ENCODE data around the gene CEP63. TPM values are rescaled to one million over a fixed set of nuclear protein-coding genes. Genes with fewer than 3 reads are reported as not detected.

Gene CEP63
- total and polyA plus RNA-seq, 12 donors: 20.1 to 38.8 (median 30.8) TPM

- Histone ChIP-seq H3K4me1 (peaks cover 0 to 15% (median 0%) of the 10 kb centered on the region in 9 donors), H3K9me3 (no peaks in the 10 kb centered on the region), H3K27me3 (peaks cover 0 to 4% (median 0%) of the 10 kb centered on the region in 7 donors), H3K4me3 (no peak overlapping the region), H3K36me3 (no peaks in the 10 kb centered on the region), H3K27ac (peak overlapping the region in 1 of 10 donors; percentile 31)
- no peak for ATAC-seq
- no peak for DNase-seq
- intact Hi-C loops (cut with DNase I): loop anchor here in 2 of 10 donors (5.0 to 10.0 kb wide), 2 partner anchors 905 to 907 kb away; no protein-coding TSS in a partner anchor
- 63 to 69% methylated on average over 2 of the region's 2 CpGs for WGBS, 2 donors
- no peak for TF ChIP-seq CTCF (IDR thresholded peaks at IDR 0.05)
Observed at GRCh38 chr3:134597390-134597970, 111.6 kb downstream of the CEP63 start.

GRCh38 chr3:134598763-134599545, 113.1 kb downstream of the CEP63 start:
- DNase-seq (no peak), ATAC-seq (no peak)
- intact Hi-C loops (cut with DNase I): loop anchor here in 2 of 10 donors (5.0 to 10.0 kb wide), 2 partner anchors 903 to 906 kb away; no protein-coding TSS in a partner anchor
- Histone ChIP-seq H3K27ac (peak overlapping the region in 2 of 10 donors; percentile 14 to 48), H3K27me3 (peaks cover 0 to 4% (median 0%) of the 10 kb centered on the region in 7 donors), H3K9me3 (no peaks in the 10 kb centered on the region), H3K4me1 (peaks cover 0 to 15% (median 0%) of the 10 kb centered on the region in 9 donors), H3K4me3 (no peak overlapping the region), H3K36me3 (no peaks in the 10 kb centered on the region)
- TF ChIP-seq CTCF (IDR thresholded peaks at IDR 0.05): no peak
- 64 to 73% methylated on average over 10 of the region's 10 CpGs for WGBS, 2 donors

GRCh38 chr3:134600206-134600605, 114.3 kb downstream of the CEP63 start:
- 46 to 53% methylated on average over 1 of the region's 1 CpG for WGBS, 2 donors
- no peak for TF ChIP-seq CTCF (IDR thresholded peaks at IDR 0.05)

GRCh38 chr3:134600685-134601463, 115.0 kb downstream of the CEP63 start:
- intact Hi-C loops (cut with DNase I): loop anchor here in 8 of 10 donors (2.0 to 10.0 kb wide), 9 partner anchors 41 to 1296 kb away; no protein-coding TSS in a partner anchor
- H3K4me1 ChIP-seq: peaks cover 0 to 18% (median 0%) of the 10 kb centered on the region in 9 donors
- H3K9me3 ChIP-seq: no peaks in the 10 kb centered on the region
- DNase-seq: peak; percentile 29 to 65
- peak; percentile 35 to 81 (median 74) for ATAC-seq
- peak overlapping the region in 2 of 10 donors; percentile 9 to 16 for H3K4me3 ChIP-seq
- peak; percentile 90 to 98 (median 96) for TF ChIP-seq CTCF (IDR thresholded peaks at IDR 0.05)
- H3K27ac ChIP-seq: no peak overlapping the region
- H3K36me3 ChIP-seq: no peaks in the 10 kb centered on the region
- no peaks in the 10 kb centered on the region for H3K27me3 ChIP-seq
- 9 to 10% methylated on average over 31 of the region's 31 CpGs for WGBS, 2 donors

More at GRCh38 chr3:134600206-134600605, 114.3 kb downstream of the CEP63 start:
- Histone ChIP-seq H3K4me3 (no peak overlapping the region), H3K27ac (no peak overlapping the region), H3K4me1 (peaks cover 0 to 15% (median 0%) of the 10 kb centered on the region in 9 donors), H3K36me3 (no peaks in the 10 kb centered on the region), H3K27me3 (no peaks in the 10 kb centered on the region), H3K9me3 (no peaks in the 10 kb centered on the region)
- intact Hi-C loops (cut with DNase I): loop anchor here in 8 of 10 donors (2.0 to 10.0 kb wide), 9 partner anchors 42 to 1297 kb away; no protein-coding TSS in a partner anchor
- ATAC-seq (no peak), DNase-seq (no peak)

Measured in heart right ventricle (tissue), 16 donors.